H1 (cell line): ENCODE measurements around the gene CEMIP2. TPM values are rescaled to one million over a fixed set of nuclear protein-coding genes. Genes with fewer than 3 reads are reported as not detected.

Source experiments
- CTCF ChIA-PET: fragments of 300-600 bp; sonication (Branson Sonifier 250); formaldehyde crosslinking; loops from one replicate; lab custom pipeline; 2021; ENCODE audit not compliant: partially characterized antibody; lab: Charles Lee
- POLR2A ChIA-PET: fragments of 300-600 bp; sonication (Branson Sonifier 250); formaldehyde crosslinking; loops from one replicate; lab custom pipeline; 2021; ENCODE audit warnings: inconsistent platforms; ENCODE audit not compliant: partially characterized antibody; lab: Charles Lee
- DNase-seq, 2 experiments: peaks; one replicate each; pipeline versions ENCODE4 v3.0.0 to v3.0.0-alpha.2; 2010 to 2022; ENCODE audit warnings: low spot score in 2 of 2, low read depth in 1 of 2, mixed read lengths in 1 of 2
- FAIRE-seq: peaks from 2 replicates; lab custom pipeline; 2011; peaks lifted over from hg19 to GRCh38; lab: Jason Lieb, UNC
- H2AFZ ChIP-seq: 2 replicates; pipeline ENCODE4 v1.8.1; 2012; ENCODE audit warnings: low read length, inconsistent platforms
- H2AK5ac ChIP-seq: 2 replicates; pipeline ENCODE4 v1.6.1; 2013; ENCODE audit warnings: low read depth, low read length
- H2BK120ac ChIP-seq: replicated peaks from 2 replicates; pipeline ENCODE3; 2013; ENCODE audit warnings: low read depth, low read length, inconsistent platforms
- H2BK12ac ChIP-seq: 2 replicates; pipeline ENCODE4 v1.6.1; 2013; ENCODE audit warnings: low read depth, low read length
- H2BK15ac ChIP-seq: 2 replicates; pipeline ENCODE4 v1.6.1; 2013; ENCODE audit warnings: low read length
- H2BK20ac ChIP-seq: 2 replicates; pipeline ENCODE4 v1.6.1; 2013; ENCODE audit warnings: low read length
- H2BK5ac ChIP-seq: 2 replicates; pipeline ENCODE4 v1.6.1; 2013; ENCODE audit warnings: low read depth, low read length
- H3K14ac ChIP-seq: 2 replicates; pipeline ENCODE4 v1.6.1; 2013; ENCODE audit warnings: inconsistent platforms; ENCODE audit not compliant: insufficient read length
- H3K18ac ChIP-seq: 2 replicates; pipeline ENCODE4 v1.6.1; 2013; ENCODE audit warnings: low read length; ENCODE audit errors: extremely low read depth
- H3K23ac ChIP-seq: 2 replicates; pipeline ENCODE4 v1.6.1; 2013; ENCODE audit warnings: inconsistent platforms; ENCODE audit not compliant: insufficient read length
- H3K23me2 ChIP-seq: 2 replicates; pipeline ENCODE4 v1.6.1; 2013; ENCODE audit warnings: low read depth, low read length
- H3K27ac ChIP-seq: 2 replicates; pipeline ENCODE4 v1.6.1; 2011; ENCODE audit warnings: low read depth, low read length, inconsistent platforms
- H3K27me3 ChIP-seq, 4 experiments: replicated peaks in 1 of 4; 1 replicate in 1 of 4; 2 replicates in 3 of 4; pipeline versions ENCODE4 v1.6.1 to v1.8.1; 2011 to 2013; ENCODE audit warnings: low read length in 3 of 4, mild to moderate bottlenecking in 3 of 4, inconsistent platforms in 2 of 4, mixed read lengths in 2 of 4, moderate library complexity in 1 of 4; ENCODE audit not compliant: control insufficient read depth in 3 of 4, insufficient read depth in 3 of 4; ENCODE audit errors: extremely low read depth in 1 of 4
- H3K36me3 ChIP-seq, 4 experiments: 2 replicates each; pipeline versions ENCODE4 v1.6.1 to v1.8.1; 2011 to 2013; ENCODE audit warnings: mild to moderate bottlenecking in 4 of 4, low read length in 3 of 4, moderate library complexity in 2 of 4, control low read depth in 1 of 4, inconsistent platforms in 1 of 4; ENCODE audit not compliant: insufficient read depth in 4 of 4, control insufficient read depth in 2 of 4
- H3K4ac ChIP-seq: replicated peaks from 2 replicates; pipeline ENCODE3; 2013; ENCODE audit warnings: low read length, low read depth, mixed read lengths, inconsistent platforms; ENCODE audit not compliant: insufficient read length
- H3K4me1 ChIP-seq, 4 experiments: replicated peaks in 1 of 4; 1 replicate in 1 of 4; 2 replicates in 3 of 4; pipeline versions ENCODE4 v1.6.1 to v1.8.1; 2011 to 2013; ENCODE audit warnings: low read length in 3 of 4, inconsistent platforms in 2 of 4, mixed read lengths in 1 of 4; ENCODE audit not compliant: insufficient read depth in 4 of 4, control insufficient read depth in 3 of 4
- H3K4me2 ChIP-seq, 2 experiments: 2 replicates each; pipeline versions ENCODE4 v1.6.1 to v1.8.1; 2011 to 2013; ENCODE audit warnings: low read depth in 2 of 2, low read length in 2 of 2, control low read depth in 1 of 2, inconsistent platforms in 1 of 2, mild to moderate bottlenecking in 1 of 2; ENCODE audit not compliant: insufficient read depth in 1 of 2
- H3K4me3 ChIP-seq, 4 experiments: fragments of 200-600, 300-600 bp in 1 of 4; sonication (generic), shearing (Covaris generic), sonication (Bioruptor Twin) in 1 of 4; 2 replicates each; pipeline versions ENCODE4 v1.5.1 to v1.8.1; 2011 to 2016; ENCODE audit warnings: low read length in 4 of 4, low read depth in 3 of 4, control low read depth in 2 of 4, inconsistent platforms in 2 of 4, mild to moderate bottlenecking in 2 of 4, mixed read lengths in 1 of 4, moderate library complexity in 1 of 4; ENCODE audit not compliant: insufficient read depth in 2 of 4; ENCODE audit errors: extremely low read depth in 1 of 4
- H3K56ac ChIP-seq: replicated peaks from 2 replicates; pipeline ENCODE3; 2013; ENCODE audit warnings: low read depth, mild to moderate bottlenecking, mixed read lengths, low read length, inconsistent platforms; ENCODE audit not compliant: insufficient read length
- H3K79me1 ChIP-seq: 2 replicates; pipeline ENCODE4 v1.6.1; 2013; ENCODE audit warnings: low read depth, low read length, control low read depth
- H3K79me2 ChIP-seq, 2 experiments: 2 replicates each; pipeline versions ENCODE4 v1.6.1 to v1.8.1; 2012 to 2013; ENCODE audit warnings: low read length in 2 of 2, mild to moderate bottlenecking in 2 of 2, inconsistent platforms in 1 of 2; ENCODE audit not compliant: insufficient read depth in 2 of 2, control insufficient read depth in 1 of 2
- H3K9ac ChIP-seq, 4 experiments: replicated peaks in 1 of 4; 1 replicate in 1 of 4; 2 replicates in 3 of 4; pipeline versions ENCODE4 v1.6.1 to v1.8.1; 2011 to 2013; ENCODE audit warnings: low read depth in 3 of 4, low read length in 3 of 4, control low read depth in 2 of 4, mild to moderate bottlenecking in 2 of 4, moderate library complexity in 2 of 4, inconsistent platforms in 1 of 4; ENCODE audit errors: extremely low read depth in 1 of 4
- H3K9me3 ChIP-seq, 2 experiments: 2 replicates each; pipeline versions ENCODE4 v1.6.1 to v1.8.1; 2012 to 2013; ENCODE audit warnings: mild to moderate bottlenecking in 2 of 2, moderate library complexity in 2 of 2, control low read depth in 1 of 2, inconsistent platforms in 1 of 2, low read depth in 1 of 2, low read length in 1 of 2, mixed read lengths in 1 of 2; ENCODE audit not compliant: insufficient read depth in 2 of 2
- H4K20me1 ChIP-seq, 2 experiments: replicated peaks in 1 of 2; 2 replicates each; pipeline versions ENCODE3 to v1.8.1; 2011 to 2013; ENCODE audit warnings: inconsistent platforms in 2 of 2, low read length in 2 of 2, mild to moderate bottlenecking in 1 of 2; ENCODE audit not compliant: insufficient read depth in 2 of 2, control insufficient read depth in 1 of 2
- H4K5ac ChIP-seq: 2 replicates; pipeline ENCODE4 v1.6.1; 2013; ENCODE audit warnings: low read length, low read depth, mixed read lengths, inconsistent platforms; ENCODE audit not compliant: insufficient read length
- H4K8ac ChIP-seq: 2 replicates; pipeline ENCODE4 v1.8.0; 2013; ENCODE audit warnings: mild to moderate bottlenecking, moderate library complexity, low read length, inconsistent platforms; ENCODE audit not compliant: insufficient read depth; ENCODE audit errors: extremely low read depth
- H4K91ac ChIP-seq: replicated peaks from 2 replicates; pipeline ENCODE3; 2013; ENCODE audit warnings: low read length, mixed read lengths, inconsistent platforms; ENCODE audit not compliant: insufficient read length
- CHD1 ChIP-seq: IDR thresholded peaks from 2 replicates; pipeline ENCODE4 v1.6.1; 2012; ENCODE audit warnings: low read depth, low read length, improper control_type of control experiment
- EGR1 ChIP-seq: IDR thresholded peaks from 2 replicates; pipeline ENCODE4 v1.6.1; 2011; ENCODE audit warnings: low read depth, low read length, borderline replicate concordance
- FOSL1 ChIP-seq: IDR thresholded peaks from 2 replicates; pipeline ENCODE4 v1.6.1; 2011; ENCODE audit warnings: mild to moderate bottlenecking, low read depth, low read length, moderate library complexity; ENCODE audit not compliant: insufficient read depth
- HDAC2 ChIP-seq, 2 experiments: fragments of 300-600 bp in 1 of 2; sonication (generic) in 1 of 2; IDR thresholded peaks; 2 replicates each; pipeline ENCODE4 v1.6.1; 2011 to 2012; ENCODE audit warnings: low read depth in 2 of 2, low read length in 2 of 2, mild to moderate bottlenecking in 2 of 2, moderate library complexity in 2 of 2, borderline replicate concordance in 1 of 2, inconsistent platforms in 1 of 2
- KDM1A ChIP-seq: fragments of 200-600, 300-600 bp; sonication (generic); IDR thresholded peaks from 2 replicates; pipeline ENCODE4 v1.7.1; 2016; ENCODE audit warnings: mild to moderate bottlenecking, low read length, borderline replicate concordance
- NRF1 ChIP-seq: IDR thresholded peaks from 2 replicates; pipeline ENCODE4 v1.6.1; 2011; ENCODE audit warnings: mild to moderate bottlenecking, low read depth, low read length, improper control_type of control experiment
- RBBP5 ChIP-seq: IDR thresholded peaks from 2 replicates; pipeline ENCODE4 v1.7.1; 2012; ENCODE audit warnings: low read depth, mild to moderate bottlenecking, inconsistent platforms, low read length, moderate library complexity, borderline replicate concordance
- RNF2 ChIP-seq: fragments of 200-900, 300-1000 bp; sonication (generic); IDR thresholded peaks from 2 replicates; pipeline ENCODE4 v1.7.1; 2016; ENCODE audit warnings: borderline replicate concordance, low read depth, mild to moderate bottlenecking, antibody characterized with exemption, low read length; ENCODE audit not compliant: poor library complexity, severe bottlenecking; ENCODE audit errors: missing control alignments
- SIN3A ChIP-seq, 2 experiments: IDR thresholded peaks in 1 of 2; conservative IDR thresholded peaks in 1 of 2; 2 replicates each; pipeline ENCODE4 v1.6.1; 2011 to 2012; ENCODE audit warnings: low read length in 2 of 2, improper control_type of control experiment in 1 of 2, low read depth in 1 of 2, mild to moderate bottlenecking in 1 of 2
- SUZ12 ChIP-seq: fragments of 200-600 bp; sonication (generic); IDR thresholded peaks from 2 replicates; pipeline ENCODE4 v1.6.1; 2012; ENCODE audit warnings: mild to moderate bottlenecking, inconsistent platforms, low read length, moderate library complexity, mixed read lengths
- TAF7 ChIP-seq: optimal IDR thresholded peaks from 2 replicates; pipeline ENCODE3; 2011; ENCODE audit warnings: low read depth, mild to moderate bottlenecking, inconsistent platforms, low read length, moderate library complexity, borderline replicate concordance
- WGBS, 2 experiments: shearing (Covaris generic) in 1 of 2; methylation state at CpG; one replicate each; pipeline versions ENCODE4 v1.1.6 to v1.1.7; 2013 to 2015; ENCODE audit warnings: low lambda C conversion rate in 2 of 2, mixed read lengths in 2 of 2, inconsistent platforms in 1 of 2, low coverage in 1 of 2, missing lambda C conversion rate in 1 of 2; ENCODE audit not compliant: insufficient replicate concordance in 2 of 2, insufficient coverage in 1 of 2, insufficient read length in 1 of 2; ENCODE audit errors: extremely low coverage in 1 of 2, missing lambda C conversion rate in 1 of 2; 5-methylcytosine and 5-hydroxymethylcytosine counted together
- polyA plus RNA-seq, 7 experiments: library from polyadenylated mRNA; depleted of rRNA in 3 of 7; stranded (reverse) in 5 of 7; unstranded in 2 of 7; fragments of >200 nt in 5 of 7; fragments of 200-250 nt in 2 of 7; gene quantifications; 1 replicate in 5 of 7; 2 replicates in 1 of 7; 4 replicates in 1 of 7; pipeline versions ENCODE4 v1.2.1 to v1.2.3, GENCODE V29; 2011 to 2013; ENCODE audit warnings: missing spikeins in 2 of 7, mixed read lengths in 2 of 7
- total RNA-seq: library from RNA; stranded (reverse); fragmentation: NEBNext Ultra II Directional; extraction: Animal tissue kit (Norgen Biotek cat#: 25700); gene quantifications from 2 replicates; pipeline ENCODE4 v1.2.1, GENCODE V29; 2021
- TF ChIP-seq, protein P1 (sequence below): IDR thresholded peaks from 2 replicates; pipeline ENCODE4 v1.6.1; 2012; ENCODE audit warnings: inconsistent platforms

CEMIP2 gene
- total and polyA plus RNA-seq, 2 of the 8 experiments (the other 6 are each of a cell fraction or from before 2014, with no cell fraction given) = 25.2 to 52.1 TPM

DNA sequence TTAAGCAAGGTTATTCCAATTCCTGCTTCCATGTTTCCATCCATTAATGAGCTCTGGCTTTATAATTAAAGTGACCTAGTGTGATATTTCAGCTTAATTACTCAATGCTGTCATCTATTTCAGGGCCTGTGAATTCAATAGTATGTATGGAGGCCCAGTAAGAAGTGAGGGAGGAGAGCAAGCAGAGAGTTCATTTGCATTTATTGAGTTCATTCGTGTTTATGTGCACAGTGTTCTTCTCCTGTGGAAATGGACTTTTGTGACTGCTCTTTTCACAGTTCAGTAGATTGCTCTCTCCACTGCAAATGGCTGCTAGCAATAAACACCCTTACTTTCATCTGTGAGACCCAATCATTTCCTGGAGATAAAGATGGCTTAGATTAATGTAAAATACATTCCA is 130.9 kb downstream of the CEMIP2 start:
- H3K79me2 ChIP-seq = no peaks in the 10 kb centered on the region
- DNase-seq (no peak), FAIRE-seq (no peak)
- WGBS, 2 experiments = 100% methylated on average over 1 of the region's 1 CpG; no CpG with 5 or more reads in 1 of the 2 experiments
- H2BK12ac ChIP-seq = no peak overlapping the region
- H4K8ac ChIP-seq = no peak overlapping the region
- peak overlapping the region in 1 of 4 experiments; percentile 49; a peak in 1 of 7 replicates for H3K9ac ChIP-seq
- H3K23me2 ChIP-seq = no peaks in the 10 kb centered on the region
- no peaks in the 10 kb centered on the region for H3K79me1 ChIP-seq
- no peak overlapping the region for H3K4me3 ChIP-seq
- H4K91ac ChIP-seq = no peak overlapping the region
- H3K4ac ChIP-seq = no peak overlapping the region
- H3K23ac ChIP-seq = no peak overlapping the region
- H3K27me3 ChIP-seq = no peaks in the 10 kb centered on the region
- no peak overlapping the region for H2BK20ac ChIP-seq
- no peaks in the 10 kb centered on the region for H4K20me1 ChIP-seq
- H2BK15ac ChIP-seq = no peak overlapping the region
- H2AFZ ChIP-seq = no peak overlapping the region
- no peak overlapping the region for H4K5ac ChIP-seq
- POLR2A ChIA-PET = interaction anchor here (0.6 to 0.8 kb wide), 2 partner anchors 56 to 145 kb away, joined by 3 read pairs; no protein-coding TSS in a partner anchor
- H3K9me3 ChIP-seq = no peaks in the 10 kb centered on the region
- H3K4me1 ChIP-seq = no peaks in the 10 kb centered on the region
- H2AK5ac ChIP-seq = no peak overlapping the region
- no peak overlapping the region for H2BK5ac ChIP-seq
- H3K14ac ChIP-seq = no peak overlapping the region
- no peak overlapping the region for H3K18ac ChIP-seq
- no peak overlapping the region for H3K56ac ChIP-seq
- no peaks in the 10 kb centered on the region for H3K36me3 ChIP-seq
- H2BK120ac ChIP-seq = no peak overlapping the region
- H3K27ac ChIP-seq = no peak overlapping the region
- no peak overlapping the region for H3K4me2 ChIP-seq
- CTCF ChIA-PET = interaction anchor here (4.0 kb wide), 1 partner anchor 8 kb away, joined by 22 read pairs; no protein-coding TSS in a partner anchor
- TF ChIP-seq HDAC2 (IDR thresholded peaks at IDR 0.05; ENCODE audit: borderline replicate concordance in 1 of 2, low read depth in 2 of 2, low read length in 2 of 2) (no peak), SIN3A (conservative IDR thresholded peaks at IDR 0.05 in 1 of 2, IDR thresholded peaks at IDR 0.05 in 1 of 2; ENCODE audit: low read depth in 1 of 2, low read length in 2 of 2) (no peak), NRF1 (no peak), FOSL1 (no peak), TAF7 (no peak), KDM1A (no peak), RNF2 (no peak), EGR1 (no peak), CHD1 (no peak), RBBP5 (no peak), SUZ12 (no peak)
- TF ChIP-seq, protein P1, sequence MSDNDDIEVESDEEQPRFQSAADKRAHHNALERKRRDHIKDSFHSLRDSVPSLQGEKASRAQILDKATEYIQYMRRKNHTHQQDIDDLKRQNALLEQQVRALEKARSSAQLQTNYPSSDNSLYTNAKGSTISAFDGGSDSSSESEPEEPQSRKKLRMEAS = no peak
